ENCODE measurements around the gene MAMDC2. TPM values are rescaled to one million over a fixed set of nuclear protein-coding genes. Genes with fewer than 3 reads are reported as not detected.
A peak's percentile ranks its signal among the peaks of the same experiment; 100 is the strongest.

Gene MAMDC2
- total and polyA plus RNA-seq, 9 donors = 24.6 to 96.6 (median 69.5) TPM

DNA sequence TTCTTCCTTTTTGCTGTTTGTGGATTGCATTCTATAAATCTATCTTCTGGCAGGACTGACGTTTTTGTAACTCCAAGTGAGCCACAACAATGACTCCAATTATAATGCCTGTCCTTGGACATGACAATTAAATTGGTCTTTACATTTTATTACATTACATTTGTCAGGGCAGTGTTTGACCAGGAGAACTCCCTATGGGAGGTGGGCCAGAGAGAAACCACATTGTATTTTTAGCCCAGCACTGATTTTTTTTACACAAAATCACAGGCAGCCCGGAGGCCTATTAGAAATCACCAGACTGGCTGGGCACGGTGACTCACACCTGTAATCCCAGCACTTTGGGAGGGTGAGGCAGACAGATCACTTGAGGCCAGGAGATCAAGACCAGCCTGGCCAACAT, 116.0 kb downstream of the MAMDC2 start:
- Histone ChIP-seq H3K36me3 (no peaks in the 10 kb centered on the region), H3K9me3 (no peaks in the 10 kb centered on the region), H3K27me3 (no peaks in the 10 kb centered on the region), H3K4me1 (ENCODE audit: insufficient read depth) (peaks cover 9% of the 10 kb centered on the region), H3K4me3 (no peak overlapping the region), H3K27ac (peak overlapping the region in 1 of 2 donors; percentile 54)
- DNase-seq = no peak
- WGBS, 3 donors = 36 to 54% (median 43%) methylated on average over 3 of the region's 3 CpGs
- intact Hi-C loops (cut with DNase I) = no loop called here
- no peak for TF ChIP-seq POLR2A (IDR thresholded peaks at IDR 0.05)
- no peak for TF ChIP-seq EP300 (IDR thresholded peaks at IDR 0.05)
- TF ChIP-seq, protein P1, sequence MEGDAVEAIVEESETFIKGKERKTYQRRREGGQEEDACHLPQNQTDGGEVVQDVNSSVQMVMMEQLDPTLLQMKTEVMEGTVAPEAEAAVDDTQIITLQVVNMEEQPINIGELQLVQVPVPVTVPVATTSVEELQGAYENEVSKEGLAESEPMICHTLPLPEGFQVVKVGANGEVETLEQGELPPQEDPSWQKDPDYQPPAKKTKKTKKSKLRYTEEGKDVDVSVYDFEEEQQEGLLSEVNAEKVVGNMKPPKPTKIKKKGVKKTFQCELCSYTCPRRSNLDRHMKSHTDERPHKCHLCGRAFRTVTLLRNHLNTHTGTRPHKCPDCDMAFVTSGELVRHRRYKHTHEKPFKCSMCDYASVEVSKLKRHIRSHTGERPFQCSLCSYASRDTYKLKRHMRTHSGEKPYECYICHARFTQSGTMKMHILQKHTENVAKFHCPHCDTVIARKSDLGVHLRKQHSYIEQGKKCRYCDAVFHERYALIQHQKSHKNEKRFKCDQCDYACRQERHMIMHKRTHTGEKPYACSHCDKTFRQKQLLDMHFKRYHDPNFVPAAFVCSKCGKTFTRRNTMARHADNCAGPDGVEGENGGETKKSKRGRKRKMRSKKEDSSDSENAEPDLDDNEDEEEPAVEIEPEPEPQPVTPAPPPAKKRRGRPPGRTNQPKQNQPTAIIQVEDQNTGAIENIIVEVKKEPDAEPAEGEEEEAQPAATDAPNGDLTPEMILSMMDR (IDR thresholded peaks at IDR 0.05) = no peak

DNA sequence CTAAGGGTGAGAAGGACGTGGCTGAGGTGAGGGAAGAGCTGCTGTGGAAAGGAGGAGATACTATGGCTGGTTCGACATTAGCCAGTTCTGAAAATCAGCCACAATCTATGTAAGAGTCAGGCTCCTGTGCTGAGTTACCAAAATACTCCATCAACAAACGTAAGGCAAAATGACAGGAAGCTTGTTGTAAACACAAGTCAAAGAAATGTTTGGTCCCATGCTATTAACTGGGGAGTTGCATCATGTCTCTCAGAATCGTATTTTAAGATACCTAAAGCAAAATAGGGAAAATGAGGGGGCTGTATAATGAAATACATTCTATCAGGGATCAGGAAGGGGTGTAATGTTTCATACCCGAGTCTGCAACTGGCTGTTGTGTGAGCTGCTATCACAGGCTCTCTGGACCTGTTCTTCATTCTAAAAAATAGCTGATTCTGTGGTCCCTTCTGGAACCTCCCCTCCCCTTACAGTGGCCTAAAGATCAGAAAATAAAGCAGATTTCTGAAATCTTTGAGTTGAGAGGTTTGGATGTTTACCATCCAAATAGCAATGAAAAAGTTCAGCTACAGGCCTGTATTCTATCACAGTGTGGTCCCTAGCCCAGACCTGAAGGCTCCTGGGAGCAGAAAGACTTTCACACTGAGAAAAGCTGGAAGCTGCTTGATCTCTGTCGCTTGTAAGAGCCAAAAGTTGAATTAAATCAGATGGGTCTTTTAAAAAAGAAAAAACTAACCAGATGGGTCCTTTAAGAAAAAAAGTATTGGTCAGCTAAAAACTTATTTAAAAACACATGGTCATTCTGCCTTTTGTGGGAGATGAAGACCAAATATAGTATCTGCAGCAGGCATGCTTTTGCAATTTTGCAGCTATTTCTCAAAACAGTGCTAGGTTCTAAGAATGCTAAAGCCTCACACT, 117.3 kb downstream of the MAMDC2 start:
- no peak for DNase-seq
- Histone ChIP-seq H3K36me3 (no peaks in the 10 kb centered on the region), H3K4me1 (ENCODE audit: insufficient read depth) (peaks cover 9% of the 10 kb centered on the region), H3K9me3 (no peaks in the 10 kb centered on the region), H3K4me3 (no peak overlapping the region), H3K27me3 (no peaks in the 10 kb centered on the region), H3K27ac (peak overlapping the region; percentile 54 to 55)
- WGBS, 3 donors = 30 to 39% (median 33%) methylated on average over 6 of the region's 6 CpGs
- intact Hi-C loops (cut with DNase I) = no loop called here
- TF ChIP-seq, protein P1 (IDR thresholded peaks at IDR 0.05) = no peak
- TF ChIP-seq POLR2A (IDR thresholded peaks at IDR 0.05) (no peak), EP300 (IDR thresholded peaks at IDR 0.05) (no peak)

DNA sequence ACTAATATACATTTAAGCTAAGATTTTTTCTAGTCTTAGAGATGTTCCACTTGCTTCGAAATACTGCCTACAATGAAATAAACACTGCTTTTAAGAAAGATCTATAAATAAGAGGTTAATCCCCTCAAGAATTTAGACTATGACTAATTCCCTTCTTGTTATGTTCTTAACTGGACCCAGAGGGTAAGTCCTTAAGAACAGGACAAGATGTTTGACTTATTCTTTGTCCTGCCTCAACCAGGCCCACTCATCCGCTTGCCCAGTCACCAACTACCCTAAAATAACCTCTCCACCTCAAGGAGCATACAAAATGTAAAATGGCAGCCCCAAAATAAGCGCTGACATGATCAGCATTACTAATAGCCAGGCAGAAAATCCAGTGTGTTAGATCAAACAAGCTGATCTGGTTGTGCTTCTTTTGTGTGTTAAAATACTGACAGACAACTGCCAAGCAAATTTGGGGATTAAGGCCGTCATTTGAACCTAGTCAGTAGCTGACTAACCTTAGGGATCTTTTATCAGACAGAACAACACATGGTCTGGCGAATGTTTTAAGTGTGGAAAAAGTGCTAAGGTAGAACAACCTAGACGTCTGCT, 121.5 kb downstream of the MAMDC2 start:
- Histone ChIP-seq H3K36me3 (no peaks in the 10 kb centered on the region), H3K9me3 (no peaks in the 10 kb centered on the region), H3K4me3 (no peak overlapping the region), H3K27ac (no peak overlapping the region), H3K4me1 (ENCODE audit: insufficient read depth) (peaks cover 6% of the 10 kb centered on the region), H3K27me3 (no peaks in the 10 kb centered on the region)
- TF ChIP-seq, protein P1 (IDR thresholded peaks at IDR 0.05) = no peak
- no peak for DNase-seq
- intact Hi-C loops (cut with DNase I) = no loop called here
- 78 to 80% (median 79%) methylated on average over 6 of the region's 6 CpGs for WGBS, 3 donors

DNA sequence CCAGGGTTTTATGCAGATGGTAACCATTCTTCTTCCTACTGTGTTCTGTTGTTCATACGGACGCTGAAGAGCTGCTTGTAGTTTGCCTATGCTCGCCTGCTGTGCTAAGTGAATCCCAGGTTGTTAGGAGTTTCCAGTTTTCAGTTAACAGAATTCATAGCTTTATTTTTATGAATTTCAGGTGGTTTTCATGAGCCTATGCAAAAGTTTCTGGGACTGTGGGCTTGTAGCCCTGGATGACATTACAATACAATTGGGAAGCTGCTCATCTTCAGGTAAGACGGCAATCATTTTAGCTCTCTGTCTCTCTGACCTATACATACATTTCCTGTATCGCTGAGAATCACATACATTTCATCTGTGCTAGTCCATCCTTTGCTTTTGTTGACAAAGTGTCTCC, 124.9 kb downstream of the MAMDC2 start:
- Histone ChIP-seq H3K36me3 (no peaks in the 10 kb centered on the region), H3K4me3 (no peak overlapping the region), H3K27ac (no peak overlapping the region), H3K27me3 (no peaks in the 10 kb centered on the region), H3K4me1 (ENCODE audit: insufficient read depth) (no peaks in the 10 kb centered on the region), H3K9me3 (no peaks in the 10 kb centered on the region)
- WGBS, 3 donors = 96 to 97% (median 97%) methylated on average over 5 of the region's 5 CpGs
- DNase-seq = no peak
- TF ChIP-seq EP300 (IDR thresholded peaks at IDR 0.05) (no peak), POLR2A (IDR thresholded peaks at IDR 0.05) (no peak)
- TF ChIP-seq, protein P1 (IDR thresholded peaks at IDR 0.05) = no peak
- intact Hi-C loops (cut with DNase I) = no loop called here

Data from ovary (tissue), 9 donors.